Placental epithelial cell (primary cell): ENCODE results near the gene ZDHHC4. TPM values are rescaled to one million over a fixed set of nuclear protein-coding genes. Genes with fewer than 3 reads are reported as not detected.

ENCODE experiments used
- total RNA-seq: library from RNA; depleted of rRNA; stranded (reverse); fragments of >200 nt; gene quantifications from 2 replicates; pipeline ENCODE4 v1.2.3, GENCODE V29; 2012

Gene ZDHHC4
- 59.1 and 69.9 TPM in 2 replicates for total RNA-seq

DNA sequence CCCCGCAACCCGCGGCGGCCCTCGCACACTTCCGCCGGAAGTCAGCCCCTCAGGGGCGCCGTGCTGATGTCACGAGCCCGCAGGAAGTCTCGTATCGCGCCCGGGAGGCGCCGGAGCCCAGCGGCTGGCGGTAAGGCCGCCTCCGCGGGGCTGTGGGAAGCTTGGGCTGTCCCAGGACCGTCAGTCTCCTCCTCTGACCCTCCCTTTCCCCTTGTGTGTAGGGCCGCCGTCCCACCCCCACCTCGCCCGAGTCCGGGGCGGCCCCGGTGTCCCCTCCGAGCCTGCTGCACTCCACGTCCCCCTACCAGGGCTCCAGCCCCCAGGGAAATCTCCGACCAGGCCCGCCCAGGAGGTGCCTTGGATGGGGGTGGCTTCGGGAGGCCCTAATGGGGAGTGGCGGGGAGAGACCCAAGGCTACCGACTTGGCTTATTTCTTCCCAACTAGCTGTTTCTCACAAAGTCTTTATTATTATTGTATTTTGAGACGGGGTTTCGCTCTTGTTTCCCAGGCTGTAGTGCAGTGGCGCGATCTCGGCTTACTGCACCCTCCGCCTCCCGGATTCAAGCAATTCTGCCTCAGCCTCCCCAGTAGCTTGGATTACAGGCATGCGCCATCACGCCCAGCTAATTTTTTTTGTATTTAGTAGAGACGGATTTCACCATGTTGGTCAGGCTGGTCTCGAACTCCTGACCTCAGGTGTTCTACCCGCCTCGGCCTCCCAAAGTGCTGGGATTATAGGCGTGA, at the start of gene ZDHHC4:
Gene ZDHHC4, plus strand, starts transcription at position 86 of the 745 bp plus-strand sequence. CDS start 3,108 bp downstream, outside the sequence.

DNA sequence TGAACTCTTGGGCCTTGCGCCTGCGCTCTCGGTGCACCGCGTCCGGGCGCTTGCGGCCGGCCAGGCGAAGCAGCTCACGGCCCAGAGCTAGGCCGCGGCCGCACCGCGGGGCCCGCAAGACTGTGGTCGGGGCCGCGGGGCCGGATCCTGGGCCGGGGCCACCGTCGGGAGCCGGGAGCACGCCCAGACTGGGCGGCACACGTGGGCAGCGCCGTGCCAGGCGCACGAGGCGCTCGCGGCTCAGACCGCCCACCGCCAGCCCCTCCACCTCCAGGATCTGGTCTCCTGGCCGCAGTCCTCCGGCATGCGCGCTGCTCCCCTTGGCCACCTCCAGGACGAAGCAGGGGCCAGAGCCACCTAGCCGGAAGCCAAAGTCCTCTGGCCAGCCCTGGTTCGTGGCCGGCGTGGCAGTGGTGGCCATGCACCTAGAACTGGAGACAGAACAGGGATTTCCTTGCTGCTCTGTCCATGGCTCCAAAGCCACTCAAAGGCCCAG, 26.2 kb upstream of the ZDHHC4 start, which contains the start of gene GRID2IP:
Gene GRID2IP, minus strand, starts transcription at position 446 of the 496 bp plus-strand sequence. Its CDS starts 25 bp downstream, at position 421.

DNA sequence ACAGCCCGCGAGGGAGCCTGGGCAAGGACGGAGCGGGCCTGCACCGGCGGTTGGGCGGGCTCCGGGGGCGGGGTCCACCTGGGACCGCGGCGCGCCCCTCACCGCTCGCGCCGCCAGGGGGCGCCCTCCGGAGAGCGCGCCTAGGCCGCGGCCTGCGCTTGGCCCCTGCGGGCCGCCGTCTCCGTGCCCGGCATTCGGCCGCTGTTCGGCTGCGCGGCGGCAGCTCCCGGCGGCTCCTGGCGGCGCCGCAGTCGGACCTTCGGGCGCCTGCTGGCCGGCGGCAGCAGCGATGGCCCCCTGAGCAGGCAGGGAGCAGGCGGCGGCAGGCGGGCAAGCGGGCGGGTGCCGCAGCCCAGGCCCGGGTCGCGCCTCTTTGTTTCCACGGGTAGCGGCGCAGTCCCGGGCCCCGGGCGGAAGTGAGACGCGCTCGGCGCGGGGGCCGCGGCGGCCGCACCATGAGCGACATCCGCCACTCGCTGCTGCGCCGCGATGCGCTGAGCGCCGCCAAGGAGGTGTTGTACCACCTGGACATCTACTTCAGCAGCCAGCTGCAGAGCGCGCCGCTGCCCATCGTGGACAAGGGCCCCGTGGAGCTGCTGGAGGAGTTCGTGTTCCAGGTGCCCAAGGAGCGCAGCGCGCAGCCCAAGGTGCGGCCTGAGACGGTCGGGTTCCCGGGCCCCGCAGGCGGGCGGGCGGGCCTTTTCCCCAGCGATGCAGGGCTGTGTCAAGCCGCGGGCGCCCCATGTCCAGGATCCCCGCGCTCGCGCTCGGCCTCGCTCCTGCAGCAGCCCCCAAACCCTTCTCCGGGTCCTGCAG, 12.8 kb downstream of the ZDHHC4 start, which contains the start of gene INTS15:
Gene INTS15, plus strand, starts transcription at position 193 of the 816 bp plus-strand sequence. Its CDS starts 263 bp downstream, at position 456.

DNA sequence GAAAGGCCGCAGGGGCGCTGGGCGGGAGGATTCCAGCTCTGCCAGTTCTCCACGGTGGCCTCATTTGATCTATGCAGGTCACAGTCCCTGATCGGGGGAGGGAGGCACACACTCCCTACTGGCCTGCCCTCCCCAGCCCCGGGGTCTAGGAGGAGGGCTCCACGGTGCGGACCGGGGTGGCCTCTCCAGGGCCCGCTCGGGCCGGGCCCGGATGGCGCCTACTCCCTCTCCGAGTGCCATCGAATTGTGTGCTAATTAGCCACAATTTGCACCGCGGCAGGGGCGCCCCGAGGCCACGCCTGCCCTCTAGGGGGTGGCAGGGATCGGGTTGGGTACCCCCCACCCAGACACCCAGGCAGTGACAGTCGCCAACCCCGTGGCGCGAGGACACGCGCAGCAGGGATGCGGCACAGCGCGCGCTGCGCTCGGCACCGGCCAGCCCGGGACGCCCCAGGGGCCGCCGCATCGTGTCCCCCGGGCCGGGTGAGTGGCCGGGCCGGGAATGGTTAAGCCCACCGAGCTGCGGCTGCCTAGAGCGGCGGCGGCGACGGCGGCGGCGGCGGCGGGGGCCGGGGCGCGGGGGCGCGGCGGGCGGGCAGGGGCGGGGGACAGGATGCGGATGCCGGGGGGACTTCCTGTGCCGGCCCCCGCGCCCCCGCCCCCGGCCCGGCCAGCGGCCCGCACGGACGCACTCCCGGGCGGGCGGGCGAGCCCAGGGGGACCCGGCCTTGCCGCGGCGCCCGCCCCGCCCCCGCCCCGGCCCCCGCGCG, 37.9 kb downstream of the ZDHHC4 start, which contains the start of gene ZNF853:
Gene ZNF853, plus strand, starts transcription at position 658 of the 770 bp plus-strand sequence. CDS start 565 bp downstream, outside the sequence.

DNA sequence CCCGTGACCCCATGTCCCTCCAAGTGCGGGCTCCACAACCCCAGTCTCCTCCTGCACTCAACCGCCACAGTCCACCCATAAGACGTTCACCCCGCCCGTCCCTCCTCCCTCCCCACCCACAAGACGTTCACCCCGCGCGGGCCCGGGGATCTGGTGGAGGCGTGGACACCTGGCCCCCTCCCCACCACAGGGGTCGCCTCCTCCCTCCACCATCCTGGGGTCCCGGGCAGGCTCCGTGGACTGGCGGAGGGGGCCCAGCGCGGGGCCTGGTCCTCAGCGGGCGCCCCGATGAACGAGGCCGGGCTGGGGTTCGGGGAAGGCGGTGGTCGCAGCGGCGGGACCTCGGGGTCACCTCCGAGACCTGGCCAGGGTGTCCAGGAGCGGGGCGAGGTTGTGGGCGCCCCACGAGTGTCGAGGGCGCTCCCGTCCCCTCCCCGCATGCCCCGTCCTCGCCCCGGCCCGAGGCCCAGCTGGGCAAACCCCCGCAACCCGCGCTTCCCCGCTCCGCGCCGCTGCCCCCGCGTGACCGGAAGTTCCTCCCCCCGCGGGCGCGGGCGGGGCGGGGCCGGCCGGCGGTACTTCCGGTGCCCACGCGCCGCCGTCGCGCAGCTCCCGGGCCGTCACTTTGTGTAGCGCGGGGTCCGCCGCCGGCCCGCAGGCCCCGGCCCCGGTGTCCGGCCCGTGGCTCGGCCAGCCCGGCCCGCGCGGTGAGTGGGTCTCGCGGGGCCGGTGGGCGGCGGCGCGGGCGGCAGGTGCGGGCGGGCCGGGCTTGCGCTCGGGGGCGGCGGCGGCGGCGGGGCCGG, 59.7 kb downstream of the ZDHHC4 start, which contains the start of gene ZNF316:
Gene ZNF316, plus strand, starts transcription at position 578 of the 803 bp plus-strand sequence. CDS start 5,092 bp downstream, outside the sequence.

Other genes starting within 250 kb of the ZDHHC4 start
- 21.5 and 34.5 TPM in 2 replicates for gene FAM220A, start 228.5 kb upstream of the ZDHHC4 start, total RNA-seq
- gene RAC1, start 202.9 kb upstream of the ZDHHC4 start, total RNA-seq: 186 and 191 TPM in 2 replicates
- gene DAGLB, start 129.5 kb upstream of the ZDHHC4 start, total RNA-seq: 36.5 and 41.1 TPM in 2 replicates
- 168 and 304 TPM in 2 replicates for gene KDELR2, start 93.3 kb upstream of the ZDHHC4 start, total RNA-seq
- under 0.01 TPM in 1 of 2 replicates, not detected in the other for gene GRID2IP, start 26.0 kb upstream of the ZDHHC4 start, total RNA-seq
- gene INTS15, start 12.6 kb downstream of the ZDHHC4 start, total RNA-seq: 17.4 and 20.0 TPM in 2 replicates
- gene ZNF853, start 38.2 kb downstream of the ZDHHC4 start, total RNA-seq: 1.4 and 2.4 TPM in 2 replicates
- 12.0 and 13.7 TPM in 2 replicates for gene ZNF316, start 59.9 kb downstream of the ZDHHC4 start, total RNA-seq
- 20.4 and 27.5 TPM in 2 replicates for gene ZNF12, start 129.5 kb downstream of the ZDHHC4 start, total RNA-seq
- 0.39 TPM in 1 of 2 replicates, not detected in the other for gene RSPH10B2, start 176.6 kb downstream of the ZDHHC4 start, total RNA-seq
- 24.9 and 47.5 TPM in 2 replicates for gene CCZ1B, start 248.8 kb downstream of the ZDHHC4 start, total RNA-seq